ENCODE results near the gene EEF2K. TPM values are rescaled to one million over a fixed set of nuclear protein-coding genes. Genes with fewer than 3 reads are reported as not detected.

The EEF2K gene
- total and polyA plus RNA-seq, 9 donors = 27.8 to 54.7 (median 38.9) TPM

GRCh38 chr16:22291020-22291419 is 84.9 kb downstream of the EEF2K start:
- no CpG with 5 or more reads among the region's 5 CpGs for WGBS (ENCODE audit: insufficient coverage)
- peaks cover 4% of the 10 kb centered on the region for H3K36me3 ChIP-seq (ENCODE audit: control insufficient read depth, insufficient read depth, low read length)
- H3K4me3 ChIP-seq (ENCODE audit: low read length) = no peak overlapping the region
- no peaks in the 10 kb centered on the region for H3K4me1 ChIP-seq (ENCODE audit: control insufficient read depth, insufficient read depth, low read length)
- DNase-seq = no peak
- H3K27me3 ChIP-seq (ENCODE audit: control insufficient read depth, insufficient read depth, low read length) = no peaks in the 10 kb centered on the region
- no peak overlapping the region for H3K27ac ChIP-seq (ENCODE audit: low read length)
- H3K9me3 ChIP-seq (replicated peaks; ENCODE audit: control insufficient read depth, low read depth, low read length) = no peaks in the 10 kb centered on the region

GRCh38 chr16:22291860-22292318 is 85.8 kb downstream of the EEF2K start:
- no peak for DNase-seq
- Histone ChIP-seq H3K27me3 (ENCODE audit: control insufficient read depth, insufficient read depth, low read length) (no peaks in the 10 kb centered on the region), H3K9me3 (replicated peaks; ENCODE audit: control insufficient read depth, low read depth, low read length) (no peaks in the 10 kb centered on the region), H3K36me3 (ENCODE audit: control insufficient read depth, insufficient read depth, low read length) (no peaks in the 10 kb centered on the region), H3K4me1 (ENCODE audit: control insufficient read depth, insufficient read depth, low read length) (no peaks in the 10 kb centered on the region), H3K4me3 (ENCODE audit: low read length) (no peak overlapping the region), H3K27ac (ENCODE audit: low read length) (no peak overlapping the region)
- 85% methylated on average over 2 of the region's 4 CpGs for WGBS (ENCODE audit: insufficient coverage)

GRCh38 chr16:22292320-22292719 is 86.2 kb downstream of the EEF2K start:
- no peak overlapping the region for H3K27ac ChIP-seq (ENCODE audit: low read length)
- H3K4me1 ChIP-seq (ENCODE audit: control insufficient read depth, insufficient read depth, low read length) = no peaks in the 10 kb centered on the region
- no peaks in the 10 kb centered on the region for H3K27me3 ChIP-seq (ENCODE audit: control insufficient read depth, insufficient read depth, low read length)
- H3K4me3 ChIP-seq (ENCODE audit: low read length) = no peak overlapping the region
- no peaks in the 10 kb centered on the region for H3K9me3 ChIP-seq (replicated peaks; ENCODE audit: control insufficient read depth, low read depth, low read length)
- no peaks in the 10 kb centered on the region for H3K36me3 ChIP-seq (ENCODE audit: control insufficient read depth, insufficient read depth, low read length)
- no peak for DNase-seq

- no peaks in the 10 kb centered on the region for H3K9me3 ChIP-seq (replicated peaks; ENCODE audit: control insufficient read depth, low read depth, low read length)
- WGBS (ENCODE audit: insufficient coverage) = 78% methylated on average over 3 of the region's 11 CpGs
- H3K4me1 ChIP-seq (ENCODE audit: control insufficient read depth, insufficient read depth, low read length) = peaks cover 5% of the 10 kb centered on the region
- no peaks in the 10 kb centered on the region for H3K27me3 ChIP-seq (ENCODE audit: control insufficient read depth, insufficient read depth, low read length)
- H3K4me3 ChIP-seq (ENCODE audit: low read length) = no peak overlapping the region
- no peaks in the 10 kb centered on the region for H3K36me3 ChIP-seq (ENCODE audit: control insufficient read depth, insufficient read depth, low read length)
- DNase-seq = no peak
- H3K27ac ChIP-seq (ENCODE audit: low read length) = no peak overlapping the region
These were observed 87.3 kb downstream of the EEF2K start for GRCh38 chr16:22293137-22294106.

- peaks cover 4% of the 10 kb centered on the region for H3K36me3 ChIP-seq (ENCODE audit: control insufficient read depth, insufficient read depth, low read length)
- DNase-seq = no peak
- peaks cover 8% of the 10 kb centered on the region for H3K4me1 ChIP-seq (ENCODE audit: control insufficient read depth, insufficient read depth, low read length)
- H3K27me3 ChIP-seq (ENCODE audit: control insufficient read depth, insufficient read depth, low read length) = no peaks in the 10 kb centered on the region
- H3K4me3 ChIP-seq (ENCODE audit: low read length) = peak overlapping the region; percentile 44
- no peak overlapping the region for H3K27ac ChIP-seq (ENCODE audit: low read length)
- H3K9me3 ChIP-seq (replicated peaks; ENCODE audit: control insufficient read depth, low read depth, low read length) = no peaks in the 10 kb centered on the region
- WGBS (ENCODE audit: insufficient coverage) = 0% methylated on average over 10 of the region's 17 CpGs
These were observed 90.4 kb downstream of the EEF2K start for GRCh38 chr16:22296225-22297113.

GRCh38 chr16:22297114-22297870 is 91.2 kb downstream of the EEF2K start, which contains the start of gene POLR3E:
TSS of gene POLR3E (plus strand) at chr16:22297409. CDS start at chr16:22302969, 5,560 bp downstream.
- H3K9me3 ChIP-seq (replicated peaks; ENCODE audit: control insufficient read depth, low read depth, low read length) = no peaks in the 10 kb centered on the region
- H3K27ac ChIP-seq (ENCODE audit: low read length) = peak within 1 kb of the TSS; percentile 96
- H3K36me3 ChIP-seq (ENCODE audit: control insufficient read depth, insufficient read depth, low read length) = peaks cover 4% of the 10 kb centered on the region
- peak within 1 kb of the TSS; percentile 96 for H3K4me3 ChIP-seq (ENCODE audit: low read length)
- H3K4me1 ChIP-seq (ENCODE audit: control insufficient read depth, insufficient read depth, low read length) = peaks cover 8% of the 10 kb centered on the region
- no peaks in the 10 kb centered on the region for H3K27me3 ChIP-seq (ENCODE audit: control insufficient read depth, insufficient read depth, low read length)
- WGBS (ENCODE audit: insufficient coverage) = under 1% methylated on average over 76 of the region's 76 CpGs
- DNase-seq = peak; percentile 100

- peaks cover 8% of the 10 kb centered on the region for H3K4me1 ChIP-seq (ENCODE audit: control insufficient read depth, insufficient read depth, low read length)
- DNase-seq = peak; percentile 91
- 2% methylated on average over 19 of the region's 39 CpGs for WGBS (ENCODE audit: insufficient coverage)
- no peaks in the 10 kb centered on the region for H3K27me3 ChIP-seq (ENCODE audit: control insufficient read depth, insufficient read depth, low read length)
- H3K36me3 ChIP-seq (ENCODE audit: control insufficient read depth, insufficient read depth, low read length) = peaks cover 12% of the 10 kb centered on the region
- H3K4me3 ChIP-seq (ENCODE audit: low read length) = peak overlapping the region; percentile 96
- peak overlapping the region; percentile 96 for H3K27ac ChIP-seq (ENCODE audit: low read length)
- no peaks in the 10 kb centered on the region for H3K9me3 ChIP-seq (replicated peaks; ENCODE audit: control insufficient read depth, low read depth, low read length)
These were observed 92.0 kb downstream of the EEF2K start for GRCh38 chr16:22297871-22298733.

- Histone ChIP-seq H3K27ac (ENCODE audit: low read length) (no peak overlapping the region), H3K4me1 (ENCODE audit: control insufficient read depth, insufficient read depth, low read length) (peaks cover 8% of the 10 kb centered on the region), H3K36me3 (ENCODE audit: control insufficient read depth, insufficient read depth, low read length) (peaks cover 18% of the 10 kb centered on the region), H3K4me3 (ENCODE audit: low read length) (no peak overlapping the region), H3K9me3 (replicated peaks; ENCODE audit: control insufficient read depth, low read depth, low read length) (no peaks in the 10 kb centered on the region), H3K27me3 (ENCODE audit: control insufficient read depth, insufficient read depth, low read length) (no peaks in the 10 kb centered on the region)
- DNase-seq = no peak
- WGBS (ENCODE audit: insufficient coverage) = 100% methylated on average over 1 of the region's 1 CpG
These were observed 93.0 kb downstream of the EEF2K start for GRCh38 chr16:22299036-22299435.

Measured in muscle of leg (tissue), 11 donors.